ENCODE results near the gene LIG1.

GRCh38 chr19:48108997-48109782, 61.0 kb downstream of the LIG1 start:
- no peak for TF ChIP-seq CTCF (IDR thresholded peaks at IDR 0.05)
- TF ChIP-seq POLR2A (IDR thresholded peaks at IDR 0.05) = no peak
